Liver (tissue), 9 donors: ENCODE results near the gene LDLRAD3. TPM values are rescaled to one million over a fixed set of nuclear protein-coding genes. Genes with fewer than 3 reads are reported as not detected.
A peak's percentile ranks its signal among the peaks of the same experiment; 100 is the strongest.

ENCODE experiments used
- DNase-seq: peaks from one replicate; pipeline ENCODE4 v3.0.0-alpha.2; 2017; ENCODE audit warnings: low spot score
- H3K27ac ChIP-seq, 2 donors: one replicate each; pipeline ENCODE4 v1.7.0; 2013; ENCODE audit warnings: inconsistent platforms in 2 of 2, low read length in 2 of 2, control low read depth in 1 of 2, low read depth in 1 of 2, mild to moderate bottlenecking in 1 of 2
- H3K27me3 ChIP-seq, 4 donors: one replicate each; pipeline versions ENCODE4 v1.6.1 to v1.7.0; 2013; ENCODE audit warnings: low read length in 3 of 4, inconsistent platforms in 1 of 4, mild to moderate bottlenecking in 1 of 4, moderate library complexity in 1 of 4; ENCODE audit not compliant: control insufficient read depth in 4 of 4, insufficient read depth in 4 of 4
- H3K36me3 ChIP-seq, 4 donors: one replicate each; pipeline versions ENCODE4 v1.6.1 to v1.7.0; 2013; ENCODE audit warnings: low read length in 3 of 4, mild to moderate bottlenecking in 3 of 4, low read depth in 1 of 4, moderate library complexity in 1 of 4; ENCODE audit not compliant: control insufficient read depth in 4 of 4, insufficient read depth in 3 of 4
- H3K4me1 ChIP-seq, 4 donors: one replicate each; pipeline versions ENCODE4 v1.6.1 to v1.7.0; 2013; ENCODE audit warnings: low read length in 3 of 4, mild to moderate bottlenecking in 3 of 4, moderate library complexity in 1 of 4; ENCODE audit not compliant: control insufficient read depth in 4 of 4, insufficient read depth in 4 of 4
- H3K4me3 ChIP-seq, 3 donors: one replicate each; pipeline versions ENCODE4 v1.6.1 to v1.7.0; 2013; ENCODE audit warnings: low read length in 3 of 3, control low read depth in 1 of 3, low read depth in 1 of 3, mild to moderate bottlenecking in 1 of 3
- H3K9ac ChIP-seq, 2 donors: one replicate each; pipeline ENCODE4 v1.7.0; 2013; ENCODE audit warnings: low read length in 2 of 2, mild to moderate bottlenecking in 2 of 2, moderate library complexity in 2 of 2, control low read depth in 1 of 2, low read depth in 1 of 2
- H3K9me3 ChIP-seq, 4 donors: one replicate each; pipeline versions ENCODE4 v1.6.1 to v1.7.0; 2013; ENCODE audit warnings: low read length in 3 of 4; ENCODE audit not compliant: control insufficient read depth in 4 of 4
- EGR1 ChIP-seq, 2 donors: IDR thresholded peaks; 2 replicates each; pipeline ENCODE4 v1.6.1; 2016 to 2018; ENCODE audit warnings: antibody characterized with exemption in 2 of 2, low read depth in 2 of 2
- FOXA2 ChIP-seq: IDR thresholded peaks from 2 replicates; pipeline ENCODE4 v1.6.1; 2016; ENCODE audit warnings: antibody characterized with exemption
- HNF4A ChIP-seq, 2 donors: conservative IDR thresholded peaks; 2 replicates each; pipeline ENCODE4 v1.6.1; 2016; ENCODE audit warnings: antibody characterized with exemption in 2 of 2, mild to moderate bottlenecking in 2 of 2
- HNF4G ChIP-seq: IDR thresholded peaks from 2 replicates; pipeline ENCODE4 v1.6.1; 2016; ENCODE audit warnings: antibody characterized with exemption
- JUND ChIP-seq, 2 donors: IDR thresholded peaks; 2 replicates each; pipeline ENCODE4 v1.6.1; 2016; ENCODE audit warnings: antibody characterized with exemption in 2 of 2
- NR2F2 ChIP-seq: IDR thresholded peaks from 2 replicates; pipeline ENCODE4 v1.6.1; 2016; ENCODE audit warnings: antibody characterized with exemption
- SP1 ChIP-seq: IDR thresholded peaks from 2 replicates; pipeline ENCODE4 v1.6.1; 2018; ENCODE audit warnings: antibody characterized with exemption, mild to moderate bottlenecking
- TAF1 ChIP-seq: conservative IDR thresholded peaks from 2 replicates; pipeline ENCODE4 v1.6.1; 2016; ENCODE audit warnings: antibody characterized with exemption, mild to moderate bottlenecking
- YY1 ChIP-seq: IDR thresholded peaks from 2 replicates; pipeline ENCODE4 v1.6.1; 2016; ENCODE audit warnings: antibody characterized with exemption, mild to moderate bottlenecking
- WGBS: extraction: QIAGEN DNeasy Blood & Tissue Kit; methylation state at CpG from one replicate; pipeline ENCODE4 v1.1.7; 2013; 5-methylcytosine and 5-hydroxymethylcytosine counted together
- polyA plus RNA-seq, 2 donors: library from polyadenylated mRNA; stranded (reverse) in 1 of 2; unstranded in 1 of 2; fragments of 200-250 nt in 1 of 2; fragments of >200 nt in 1 of 2; fragmentation: Nextera tagmentation in 1 of 2; extraction: Ambion mirVana in 1 of 2; gene quantifications; one replicate each; pipeline versions ENCODE4 v1.2.1 to v1.2.3, GENCODE V29; 2013 to 2015
- total RNA-seq, 2 donors: library from RNA; depleted of rRNA; stranded (reverse); fragments of >200 nt; gene quantifications; one replicate each; pipeline ENCODE4 v1.2.3, GENCODE V29; 2014
- TF ChIP-seq, protein P1 (sequence below): fragments of 150-350 bp; IDR thresholded peaks from 2 replicates; pipeline ENCODE4 v1.5.1; 2017; ENCODE audit warnings: improper control_type of control experiment, low read depth, low read length; ENCODE audit not compliant: missing input control
- TF ChIP-seq, protein P2 (sequence below): IDR thresholded peaks from 2 replicates; pipeline ENCODE4 v1.6.1; 2016; ENCODE audit warnings: antibody characterized with exemption
- TF ChIP-seq, protein P3 (sequence below): IDR thresholded peaks from 2 replicates; pipeline ENCODE4 v1.6.1; 2016; ENCODE audit warnings: antibody characterized with exemption
- TF ChIP-seq, protein P4 (sequence below): IDR thresholded peaks from 2 replicates; pipeline ENCODE4 v1.6.1; 2016; ENCODE audit warnings: antibody characterized with exemption, mild to moderate bottlenecking
- donor health status: healthy.
- donor health status: healthy.
- donor health status: healthy.
- donor health status: healthy.
- donor health status: healthy.

Gene LDLRAD3
- total and polyA plus RNA-seq, 4 donors, result 0.75 to 1.3 (median 0.93) TPM

DNA sequence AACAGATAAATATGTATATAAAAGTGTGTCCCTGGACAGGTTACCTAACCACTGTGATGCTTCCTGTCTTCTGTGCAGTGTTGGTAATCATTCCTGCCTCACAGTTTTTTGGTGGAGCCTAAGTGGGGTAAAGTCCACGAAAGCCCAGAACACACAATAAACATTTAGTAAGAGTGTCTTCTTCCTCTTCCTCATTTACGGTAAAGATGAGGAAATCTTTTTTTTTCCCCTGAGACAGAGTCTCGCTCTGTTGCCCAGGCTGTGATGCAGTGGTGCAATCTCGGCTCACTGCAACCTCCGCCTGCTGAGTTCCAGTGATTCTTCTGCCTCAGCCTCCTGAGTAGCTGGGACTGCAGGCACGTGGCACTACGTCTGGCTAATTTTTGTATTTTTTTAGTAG, 117.1 kb downstream of the LDLRAD3 start (continued):
- TF ChIP-seq, protein P1, sequence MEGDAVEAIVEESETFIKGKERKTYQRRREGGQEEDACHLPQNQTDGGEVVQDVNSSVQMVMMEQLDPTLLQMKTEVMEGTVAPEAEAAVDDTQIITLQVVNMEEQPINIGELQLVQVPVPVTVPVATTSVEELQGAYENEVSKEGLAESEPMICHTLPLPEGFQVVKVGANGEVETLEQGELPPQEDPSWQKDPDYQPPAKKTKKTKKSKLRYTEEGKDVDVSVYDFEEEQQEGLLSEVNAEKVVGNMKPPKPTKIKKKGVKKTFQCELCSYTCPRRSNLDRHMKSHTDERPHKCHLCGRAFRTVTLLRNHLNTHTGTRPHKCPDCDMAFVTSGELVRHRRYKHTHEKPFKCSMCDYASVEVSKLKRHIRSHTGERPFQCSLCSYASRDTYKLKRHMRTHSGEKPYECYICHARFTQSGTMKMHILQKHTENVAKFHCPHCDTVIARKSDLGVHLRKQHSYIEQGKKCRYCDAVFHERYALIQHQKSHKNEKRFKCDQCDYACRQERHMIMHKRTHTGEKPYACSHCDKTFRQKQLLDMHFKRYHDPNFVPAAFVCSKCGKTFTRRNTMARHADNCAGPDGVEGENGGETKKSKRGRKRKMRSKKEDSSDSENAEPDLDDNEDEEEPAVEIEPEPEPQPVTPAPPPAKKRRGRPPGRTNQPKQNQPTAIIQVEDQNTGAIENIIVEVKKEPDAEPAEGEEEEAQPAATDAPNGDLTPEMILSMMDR, result no peak
- no peak for TF ChIP-seq HNF4G
- TF ChIP-seq NR2F2, result no peak
- no peak for TF ChIP-seq YY1
- TF ChIP-seq FOXA2, result no peak
- TF ChIP-seq SP1, result no peak
- TF ChIP-seq, protein P2, sequence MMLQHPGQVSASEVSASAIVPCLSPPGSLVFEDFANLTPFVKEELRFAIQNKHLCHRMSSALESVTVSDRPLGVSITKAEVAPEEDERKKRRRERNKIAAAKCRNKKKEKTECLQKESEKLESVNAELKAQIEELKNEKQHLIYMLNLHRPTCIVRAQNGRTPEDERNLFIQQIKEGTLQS, result no peak
- no peak for TF ChIP-seq JUND (IDR thresholded peaks at IDR 0.05)

DNA sequence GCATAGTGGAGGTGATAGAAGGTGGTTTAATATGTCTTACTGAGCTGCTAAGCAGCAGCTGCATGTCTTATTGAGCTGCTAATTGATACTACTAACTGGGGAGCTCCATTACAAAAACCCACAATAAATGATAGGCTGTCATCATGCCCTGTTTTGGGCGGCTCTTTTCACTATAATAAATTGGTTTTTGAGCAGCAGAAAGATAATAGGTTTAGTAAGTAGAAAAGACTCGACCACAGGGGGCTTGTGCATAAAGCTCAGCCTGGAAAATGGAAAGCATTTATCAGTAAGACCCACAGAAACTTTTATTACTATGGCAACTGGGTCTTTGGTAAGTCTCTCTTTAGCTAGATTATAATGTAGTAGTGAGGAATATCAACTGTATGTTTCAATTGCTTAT, 117.6 kb downstream of the LDLRAD3 start:
- no peaks in the 10 kb centered on the region for H3K27me3 ChIP-seq
- no peaks in the 10 kb centered on the region for H3K4me1 ChIP-seq
- no peak overlapping the region for H3K4me3 ChIP-seq
- H3K27ac ChIP-seq, result no peak overlapping the region
- H3K9ac ChIP-seq, result no peak overlapping the region
- DNase-seq, result no peak
- no peak for TF ChIP-seq HNF4A (conservative IDR thresholded peaks at IDR 0.05)
- TF ChIP-seq YY1, result no peak
- TF ChIP-seq, protein P2, result no peak
- TF ChIP-seq, protein P3, sequence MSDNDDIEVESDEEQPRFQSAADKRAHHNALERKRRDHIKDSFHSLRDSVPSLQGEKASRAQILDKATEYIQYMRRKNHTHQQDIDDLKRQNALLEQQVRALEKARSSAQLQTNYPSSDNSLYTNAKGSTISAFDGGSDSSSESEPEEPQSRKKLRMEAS, result no peak
- TF ChIP-seq, protein P1, result no peak
- TF ChIP-seq, protein P4, sequence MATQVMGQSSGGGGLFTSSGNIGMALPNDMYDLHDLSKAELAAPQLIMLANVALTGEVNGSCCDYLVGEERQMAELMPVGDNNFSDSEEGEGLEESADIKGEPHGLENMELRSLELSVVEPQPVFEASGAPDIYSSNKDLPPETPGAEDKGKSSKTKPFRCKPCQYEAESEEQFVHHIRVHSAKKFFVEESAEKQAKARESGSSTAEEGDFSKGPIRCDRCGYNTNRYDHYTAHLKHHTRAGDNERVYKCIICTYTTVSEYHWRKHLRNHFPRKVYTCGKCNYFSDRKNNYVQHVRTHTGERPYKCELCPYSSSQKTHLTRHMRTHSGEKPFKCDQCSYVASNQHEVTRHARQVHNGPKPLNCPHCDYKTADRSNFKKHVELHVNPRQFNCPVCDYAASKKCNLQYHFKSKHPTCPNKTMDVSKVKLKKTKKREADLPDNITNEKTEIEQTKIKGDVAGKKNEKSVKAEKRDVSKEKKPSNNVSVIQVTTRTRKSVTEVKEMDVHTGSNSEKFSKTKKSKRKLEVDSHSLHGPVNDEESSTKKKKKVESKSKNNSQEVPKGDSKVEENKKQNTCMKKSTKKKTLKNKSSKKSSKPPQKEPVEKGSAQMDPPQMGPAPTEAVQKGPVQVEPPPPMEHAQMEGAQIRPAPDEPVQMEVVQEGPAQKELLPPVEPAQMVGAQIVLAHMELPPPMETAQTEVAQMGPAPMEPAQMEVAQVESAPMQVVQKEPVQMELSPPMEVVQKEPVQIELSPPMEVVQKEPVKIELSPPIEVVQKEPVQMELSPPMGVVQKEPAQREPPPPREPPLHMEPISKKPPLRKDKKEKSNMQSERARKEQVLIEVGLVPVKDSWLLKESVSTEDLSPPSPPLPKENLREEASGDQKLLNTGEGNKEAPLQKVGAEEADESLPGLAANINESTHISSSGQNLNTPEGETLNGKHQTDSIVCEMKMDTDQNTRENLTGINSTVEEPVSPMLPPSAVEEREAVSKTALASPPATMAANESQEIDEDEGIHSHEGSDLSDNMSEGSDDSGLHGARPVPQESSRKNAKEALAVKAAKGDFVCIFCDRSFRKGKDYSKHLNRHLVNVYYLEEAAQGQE, result no peak
- H3K36me3 ChIP-seq, result no peaks in the 10 kb centered on the region
- WGBS, result 78% methylated on average over 2 of the region's 2 CpGs
- peaks cover 0 to 2% (median under 1%) of the 10 kb centered on the region in 4 donors for H3K9me3 ChIP-seq

DNA sequence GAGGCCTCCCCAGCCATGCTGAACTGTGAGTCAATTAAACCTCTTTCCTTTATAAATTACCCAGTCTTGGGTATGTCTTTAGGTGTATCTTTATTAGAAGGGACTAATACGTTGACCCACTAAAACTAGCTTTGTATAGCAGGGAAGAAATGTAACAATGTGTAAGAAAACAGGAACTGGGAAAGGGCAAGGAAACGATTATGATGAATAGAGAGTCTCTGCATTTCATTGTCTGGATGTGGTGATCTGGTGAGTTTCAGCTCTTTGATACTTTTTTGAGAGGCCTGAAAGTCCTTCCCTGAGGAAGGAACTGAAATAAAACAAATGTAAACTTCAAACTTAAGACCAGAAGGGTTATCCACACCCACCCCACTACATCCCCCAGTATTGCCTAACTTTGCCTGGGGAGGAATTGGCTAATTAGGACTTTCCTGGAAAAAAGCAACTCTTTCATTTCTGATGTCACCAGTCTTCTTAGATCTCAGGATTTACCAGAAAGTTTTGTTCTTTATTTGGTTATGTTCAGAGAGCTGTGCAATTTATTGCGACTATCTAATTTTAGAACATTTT, 119.0 kb downstream of the LDLRAD3 start:
- Histone ChIP-seq H3K4me1 (no peaks in the 10 kb centered on the region), H3K27ac (peak overlapping the region; percentile 9 to 20), H3K36me3 (no peaks in the 10 kb centered on the region), H3K4me3 (no peak overlapping the region), H3K9ac (no peak overlapping the region), H3K9me3 (peaks cover 0 to 5% (median under 1%) of the 10 kb centered on the region in 4 donors), H3K27me3 (no peaks in the 10 kb centered on the region)
- TF ChIP-seq, protein P2, result no peak
- peak; percentile 71 for TF ChIP-seq NR2F2
- TF ChIP-seq HNF4A (conservative IDR thresholded peaks at IDR 0.05), result no peak
- TF ChIP-seq TAF1, result no peak
- TF ChIP-seq YY1, result no peak
- TF ChIP-seq EGR1 (IDR thresholded peaks at IDR 0.05; ENCODE audit: low read depth in 2 of 2), result no peak
- TF ChIP-seq, protein P1, result no peak
- TF ChIP-seq JUND (IDR thresholded peaks at IDR 0.05), result no peak
- no peak for DNase-seq
- WGBS, result 64% methylated on average over 3 of the region's 3 CpGs
